HG03432 (cell line): ENCODE results near the gene PLPP7.
"Not testable (repeated sequence)": the region's sequence is repeated elsewhere in the genome, so short reads cannot be mapped to it uniquely, and the experiment has no call there.

Experiments
- ATAC-seq: cut with Tn5 transposase; IDR thresholded peaks from one replicate; pipeline ENCODE4 v1.9.1; 2021; ENCODE audit warnings: mild to moderate bottlenecking, moderate library complexity; ENCODE audit not compliant: unreplicated experiment

Gene PLPP7

DNA sequence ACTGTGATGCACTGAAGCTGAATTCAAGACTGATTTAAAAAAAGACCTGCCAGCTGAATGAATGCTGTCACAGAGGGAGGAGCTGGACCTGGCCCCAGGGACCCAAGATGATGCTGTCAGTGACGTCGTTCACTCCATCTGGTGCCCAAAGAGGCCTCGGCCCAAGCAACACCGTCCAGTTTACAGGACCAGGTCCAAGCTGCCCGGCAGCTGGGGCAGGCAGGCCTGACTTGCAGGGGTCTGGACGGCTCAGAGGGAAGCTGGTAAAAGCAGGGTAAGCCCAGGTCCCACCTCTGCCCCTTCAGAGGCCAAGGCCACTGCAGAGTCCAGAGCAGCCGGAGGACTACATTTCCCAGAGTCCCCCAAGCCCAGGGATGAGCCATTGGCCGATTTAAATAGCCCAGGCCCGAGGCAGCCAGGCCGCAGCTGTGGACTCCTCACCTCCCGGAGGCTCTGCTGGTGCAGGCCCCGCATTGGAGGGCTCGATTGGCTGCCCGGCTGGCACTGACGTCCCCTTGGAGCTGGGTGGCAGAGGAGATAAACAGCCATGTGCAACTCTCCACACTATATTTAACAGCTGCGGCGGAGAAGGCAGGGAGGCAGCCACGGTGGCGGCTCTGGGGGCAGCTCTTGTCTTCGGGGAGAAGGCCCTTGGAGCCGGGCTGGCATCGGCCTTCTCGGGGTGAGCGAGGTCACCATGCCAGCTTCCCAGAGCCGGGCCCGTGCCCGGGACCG lies at the start of gene PLPP7:
PLPP7 (plus strand) TSS at position 423 of the 735 bp plus-strand sequence; CDS start at position 698, 275 bp downstream.
- no peak for ATAC-seq

DNA sequence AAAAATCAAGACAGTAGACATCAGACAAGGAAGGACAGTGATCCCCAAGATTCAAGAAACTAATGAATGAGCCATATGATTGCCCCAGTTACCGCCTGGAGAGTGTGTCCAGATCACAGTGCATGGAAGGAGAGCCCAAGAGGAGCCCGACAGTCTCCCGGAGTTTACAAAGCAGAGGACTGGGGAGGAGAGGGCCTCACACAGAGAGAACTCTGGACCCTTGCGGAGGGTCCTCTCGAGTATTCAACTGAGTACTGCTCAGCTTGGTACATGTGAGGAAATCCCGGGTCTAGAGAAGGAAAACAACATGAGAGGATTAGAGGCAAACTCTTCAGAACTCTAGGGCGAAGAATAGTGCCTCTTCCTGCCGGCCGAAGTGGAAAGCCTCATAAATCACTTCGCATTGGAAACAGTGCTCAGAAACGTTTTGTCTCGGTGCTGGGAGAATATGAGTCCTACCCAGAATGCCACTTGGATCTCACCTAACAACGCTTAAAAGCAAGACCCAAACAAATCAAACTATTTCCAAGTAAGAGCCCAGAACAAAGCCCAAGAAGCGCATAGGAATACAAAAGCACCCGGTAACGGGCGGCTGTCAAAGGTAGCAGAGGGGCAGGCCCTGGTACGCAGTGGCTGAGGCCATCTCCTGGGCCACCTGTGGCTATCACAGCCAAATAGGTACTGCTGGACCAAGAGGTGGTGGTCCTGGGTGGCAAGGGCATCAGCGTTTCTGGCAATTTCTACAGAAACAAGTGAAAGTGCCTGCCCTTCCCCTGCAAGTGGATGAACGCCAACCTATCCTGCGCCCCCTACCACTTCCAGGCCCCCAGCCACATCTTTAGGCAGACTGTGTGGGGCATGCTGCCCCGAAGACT lies 49.2 kb upstream of the PLPP7 start:
- no peak for ATAC-seq

DNA sequence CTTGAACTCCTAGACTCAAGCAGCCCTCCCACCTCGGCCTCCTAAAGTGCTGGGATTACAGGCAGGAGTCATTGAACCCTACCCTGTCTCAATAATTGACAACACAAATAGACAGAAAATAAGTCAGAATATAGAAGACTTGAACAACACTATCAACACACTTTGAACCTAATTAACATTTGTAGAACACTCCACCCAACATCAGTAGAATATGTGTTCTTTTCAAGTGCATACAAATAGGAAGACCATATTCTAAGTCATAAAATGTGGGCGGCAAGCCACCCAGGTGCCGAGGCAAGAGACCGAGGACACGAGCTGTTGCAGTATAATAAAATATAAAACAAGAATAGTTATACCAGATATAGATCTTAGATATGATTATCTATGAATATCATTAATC lies 45.2 kb upstream of the PLPP7 start:
- ATAC-seq = not testable (repeated sequence)

DNA sequence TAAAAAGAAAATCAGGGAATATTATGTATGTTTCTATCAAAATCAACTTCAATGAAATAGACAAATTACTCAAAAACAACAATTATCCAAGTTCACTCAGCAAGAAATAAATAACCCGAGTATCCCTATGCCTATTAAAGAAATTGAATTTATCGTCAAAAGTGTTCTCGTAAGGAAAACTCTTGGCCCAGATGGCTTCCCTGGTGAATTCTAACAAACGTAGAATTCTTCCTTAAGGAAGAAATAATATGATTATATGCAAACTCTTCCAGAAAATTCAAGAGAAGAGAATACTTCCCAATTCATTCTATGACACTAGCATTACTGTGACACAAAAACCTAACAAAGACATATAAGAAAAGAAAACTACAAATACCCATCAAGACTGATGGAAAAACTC lies 42.9 kb upstream of the PLPP7 start:
- no peak for ATAC-seq

DNA sequence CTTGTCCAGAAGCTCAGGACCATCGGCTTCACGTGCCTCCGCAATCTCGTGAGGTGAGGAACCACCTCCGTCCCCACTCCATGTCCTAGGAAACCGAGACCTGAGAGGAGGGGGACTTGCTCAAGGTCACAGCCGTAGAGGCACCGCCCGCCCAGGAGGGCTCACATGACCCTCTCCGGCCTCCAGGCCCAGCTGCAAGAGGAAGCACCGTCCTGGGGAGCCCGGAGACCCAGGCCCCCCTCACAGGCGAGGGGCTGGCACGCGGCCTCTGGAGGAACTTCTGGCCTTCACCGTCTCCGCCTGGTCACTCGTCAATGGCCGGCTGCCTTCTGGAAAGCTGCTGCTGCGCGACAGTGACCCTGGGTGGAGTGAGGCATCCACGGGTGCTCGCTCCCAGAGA lies 37.4 kb upstream of the PLPP7 start:
- ATAC-seq = peak; percentile 11

DNA sequence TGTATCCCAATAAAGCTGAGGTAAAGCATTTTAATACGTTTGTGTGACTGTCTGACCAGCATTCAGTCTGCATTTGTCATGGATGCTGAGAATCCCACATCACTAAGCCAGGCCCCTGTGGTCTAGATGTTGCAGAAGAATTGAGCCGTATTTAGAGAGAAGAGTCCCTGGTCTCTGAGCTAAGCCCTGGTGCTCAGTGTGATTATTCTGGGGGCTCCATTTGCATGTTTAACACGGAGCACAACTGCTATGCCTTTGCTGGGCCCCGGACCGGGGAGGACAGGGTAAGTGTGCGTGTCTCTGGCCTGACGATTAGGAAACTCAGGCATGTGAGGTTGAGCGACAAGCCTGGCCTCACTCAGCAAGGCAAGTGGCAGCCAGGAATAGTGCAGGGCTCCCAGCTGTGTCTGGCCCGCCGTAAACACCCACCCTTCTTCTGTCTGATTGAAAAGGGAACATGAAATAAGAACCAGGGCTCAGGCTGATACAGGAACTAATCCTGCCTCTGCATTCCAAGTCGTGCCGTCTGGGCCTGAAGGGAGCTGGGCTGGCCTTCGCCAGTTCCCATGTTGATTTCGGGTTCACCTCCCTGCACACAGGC lies 35.5 kb upstream of the PLPP7 start:
- no peak for ATAC-seq

DNA sequence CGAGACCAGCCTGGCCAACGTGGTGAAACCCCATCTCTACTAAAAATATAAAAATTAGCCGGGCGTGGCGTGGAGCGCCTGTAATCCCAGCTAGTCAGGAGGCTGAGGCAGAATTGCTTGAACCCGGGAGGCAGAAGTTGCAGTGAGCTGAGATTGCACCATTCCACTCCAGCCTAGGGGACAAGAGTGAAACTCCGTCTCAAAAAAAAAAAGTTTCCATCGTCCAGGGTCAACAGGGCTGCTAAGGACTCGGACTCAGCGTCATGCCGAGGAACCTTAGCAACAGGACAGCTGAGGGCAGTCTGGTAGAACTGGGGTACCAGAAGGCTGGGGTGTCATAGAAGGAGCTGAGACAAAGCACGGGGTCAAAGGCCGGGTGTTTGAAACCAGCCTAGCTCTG lies 34.9 kb upstream of the PLPP7 start:
- no peak for ATAC-seq

DNA sequence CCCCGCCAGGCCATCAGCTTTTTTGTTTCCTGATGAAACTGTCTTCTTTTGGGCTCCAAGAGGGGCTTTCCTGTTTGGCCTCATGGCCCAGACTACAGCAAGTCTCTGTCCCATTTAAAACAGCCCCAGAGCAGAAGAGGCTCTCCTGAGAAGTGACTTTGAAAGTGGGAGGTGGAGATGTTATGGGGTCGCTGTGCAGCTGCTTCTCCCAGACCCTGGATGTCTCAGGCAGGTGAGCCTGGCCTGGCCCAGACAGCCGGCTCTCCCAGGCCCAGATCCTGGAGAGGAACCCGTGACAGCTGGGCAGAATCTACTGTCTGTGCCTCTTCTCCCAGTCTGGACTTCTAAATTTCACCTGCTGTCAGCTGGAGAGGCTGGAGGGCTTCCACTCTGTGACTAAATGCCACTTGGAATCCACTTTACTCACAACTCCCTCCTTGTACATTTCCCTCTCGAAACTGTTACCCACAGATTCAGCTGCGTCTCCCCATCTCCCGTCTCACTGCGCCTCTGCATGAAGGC lies 33.8 kb upstream of the PLPP7 start:
- no peak for ATAC-seq

DNA sequence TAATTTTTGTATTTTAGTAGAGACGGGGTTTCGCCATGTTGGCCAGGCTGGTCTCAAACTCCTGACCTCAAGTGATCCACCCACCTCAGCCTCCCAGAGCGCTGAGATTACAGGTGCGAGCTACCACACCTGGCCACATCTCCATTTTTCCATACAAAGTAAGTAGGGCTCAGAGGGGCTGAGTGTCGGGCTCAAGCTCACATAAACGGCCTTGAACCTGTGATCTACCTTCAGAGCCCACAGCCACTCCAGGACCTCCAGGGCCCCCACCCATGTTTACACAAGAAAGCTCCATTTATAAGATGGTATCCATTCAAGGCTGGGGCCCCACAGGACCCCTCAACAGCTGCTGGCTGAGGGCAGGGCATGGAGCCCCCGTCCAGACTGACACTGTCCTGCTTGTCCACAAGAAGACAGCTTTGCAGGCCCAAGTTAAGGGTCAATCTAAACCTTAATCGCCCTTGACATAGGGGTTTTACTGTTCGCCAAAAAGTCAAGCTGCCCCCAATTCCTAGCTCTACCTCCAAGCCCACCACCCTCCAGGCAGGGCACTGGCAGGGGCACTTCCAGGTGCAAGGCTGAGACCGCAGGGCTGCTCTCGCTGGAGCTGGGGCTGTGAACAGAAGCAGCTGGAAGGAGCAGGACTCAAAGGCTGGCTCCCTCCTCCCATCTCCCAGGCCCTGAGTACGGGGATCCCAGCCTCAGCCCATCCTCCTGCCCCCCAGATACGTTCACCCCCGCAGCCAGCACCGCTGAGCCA lies 32.1 kb upstream of the PLPP7 start:
- no peak for ATAC-seq

DNA sequence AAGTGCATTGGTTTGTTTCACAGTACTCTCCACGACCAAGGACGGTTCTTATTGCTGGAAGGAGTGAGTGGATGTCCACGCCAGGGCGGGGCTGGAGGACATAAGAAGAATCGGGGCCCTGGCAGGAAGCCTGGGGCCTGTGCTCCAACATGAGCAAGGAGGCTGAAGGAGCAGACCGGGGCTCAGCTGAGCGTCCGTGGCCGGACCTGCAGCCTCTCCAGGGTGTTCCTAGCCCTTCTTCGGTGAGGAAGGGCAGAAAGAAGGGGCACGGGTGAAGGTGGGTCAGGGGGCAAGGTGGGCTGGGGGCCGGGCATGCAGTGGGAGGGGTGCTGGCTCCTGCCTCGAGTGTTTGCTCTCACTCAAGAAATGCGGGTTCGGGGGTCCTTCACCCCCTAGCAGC lies 31.3 kb upstream of the PLPP7 start:
- ATAC-seq = no peak

DNA sequence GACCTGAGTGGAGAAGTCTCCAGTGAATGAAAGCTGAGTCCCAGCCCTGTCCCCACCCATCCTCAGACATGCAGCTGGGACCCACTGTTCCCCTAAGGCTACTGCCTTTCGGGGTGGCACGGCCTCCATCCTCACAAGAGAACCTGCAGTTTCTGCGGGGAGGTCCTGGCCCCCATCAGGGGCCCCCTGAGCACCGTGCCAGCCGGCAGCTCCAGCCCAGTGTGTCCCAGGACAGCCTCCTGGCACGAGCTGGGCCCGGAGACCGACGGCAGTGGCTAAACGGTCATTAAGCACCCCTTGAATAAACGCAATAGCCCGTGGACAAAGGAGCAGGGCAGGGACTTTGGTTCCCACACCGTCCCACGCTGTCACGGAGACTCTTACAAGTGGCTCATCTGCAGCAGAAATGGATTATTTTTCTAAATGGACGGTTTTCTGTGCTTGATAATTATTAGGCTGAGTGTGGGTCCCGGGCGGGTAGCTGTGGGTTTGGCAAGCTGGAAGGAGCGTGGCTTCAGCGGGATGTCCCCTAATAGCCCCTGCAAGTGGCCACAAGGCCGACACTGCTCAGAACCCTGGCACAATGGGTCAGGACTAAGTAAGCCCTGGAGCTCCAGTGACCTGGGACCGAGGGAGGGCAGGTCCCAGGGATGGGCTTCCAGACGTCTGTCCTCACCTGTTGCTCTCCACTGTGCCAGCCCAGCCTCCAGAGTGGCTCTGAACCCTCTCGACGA lies 30.7 kb upstream of the PLPP7 start:
- no peak for ATAC-seq

DNA sequence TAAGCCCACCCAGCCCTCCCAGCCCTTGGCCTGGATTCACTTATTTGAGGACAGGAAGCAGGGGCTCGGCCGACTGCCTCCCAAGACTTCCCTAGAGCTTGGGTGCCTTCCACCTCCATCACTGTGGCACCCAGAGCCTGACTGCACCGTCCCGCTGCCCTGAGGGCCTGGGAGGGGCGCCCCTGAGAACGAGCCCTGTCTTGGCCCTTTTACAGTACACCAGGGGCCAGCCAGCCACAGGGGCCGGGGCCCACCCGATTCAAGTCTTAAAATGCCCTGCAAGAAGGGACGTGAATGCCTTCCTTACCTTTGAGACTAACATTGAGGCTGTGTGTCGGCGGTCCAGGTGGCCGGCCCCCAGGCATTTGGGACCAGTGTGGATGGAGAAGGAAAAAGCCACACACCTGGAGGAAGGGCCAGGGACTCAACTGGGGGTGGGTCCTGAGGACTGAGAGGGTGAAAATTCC lies 30.1 kb upstream of the PLPP7 start:
- no peak for ATAC-seq

DNA sequence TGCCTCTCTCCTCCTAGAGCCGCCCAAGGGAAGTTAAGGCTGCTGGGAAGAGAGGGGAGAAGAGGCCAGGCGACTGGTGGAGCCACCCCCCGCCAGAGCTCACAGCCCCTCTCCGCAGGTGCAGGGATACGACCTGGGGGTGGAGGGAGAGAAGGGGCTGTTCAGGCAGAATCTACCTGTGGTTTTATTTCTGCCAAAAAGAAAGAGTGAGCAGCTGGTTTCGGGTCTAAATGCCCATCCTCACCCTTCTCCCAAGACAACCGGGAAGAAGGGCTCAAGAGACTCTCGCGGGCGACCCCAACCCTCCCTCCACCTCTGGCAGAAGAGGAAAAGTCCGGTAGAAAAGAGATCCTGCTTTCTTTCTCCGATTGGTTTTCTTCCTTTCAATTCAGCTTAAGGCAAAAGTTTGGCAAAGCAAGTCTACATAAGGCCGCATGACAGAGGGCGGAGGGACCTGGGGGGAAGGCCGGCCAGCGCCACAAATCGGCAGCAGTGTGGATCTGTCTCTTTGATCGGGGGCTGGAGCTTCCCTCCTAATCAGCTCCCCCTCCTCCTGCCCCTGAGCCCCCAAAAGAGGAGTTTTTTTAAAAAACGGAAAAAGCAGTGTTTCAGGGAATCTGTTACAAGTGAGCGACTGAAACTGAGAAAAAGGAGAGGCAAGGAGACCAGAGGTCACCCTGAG lies 29.5 kb upstream of the PLPP7 start:
- no peak for ATAC-seq

DNA sequence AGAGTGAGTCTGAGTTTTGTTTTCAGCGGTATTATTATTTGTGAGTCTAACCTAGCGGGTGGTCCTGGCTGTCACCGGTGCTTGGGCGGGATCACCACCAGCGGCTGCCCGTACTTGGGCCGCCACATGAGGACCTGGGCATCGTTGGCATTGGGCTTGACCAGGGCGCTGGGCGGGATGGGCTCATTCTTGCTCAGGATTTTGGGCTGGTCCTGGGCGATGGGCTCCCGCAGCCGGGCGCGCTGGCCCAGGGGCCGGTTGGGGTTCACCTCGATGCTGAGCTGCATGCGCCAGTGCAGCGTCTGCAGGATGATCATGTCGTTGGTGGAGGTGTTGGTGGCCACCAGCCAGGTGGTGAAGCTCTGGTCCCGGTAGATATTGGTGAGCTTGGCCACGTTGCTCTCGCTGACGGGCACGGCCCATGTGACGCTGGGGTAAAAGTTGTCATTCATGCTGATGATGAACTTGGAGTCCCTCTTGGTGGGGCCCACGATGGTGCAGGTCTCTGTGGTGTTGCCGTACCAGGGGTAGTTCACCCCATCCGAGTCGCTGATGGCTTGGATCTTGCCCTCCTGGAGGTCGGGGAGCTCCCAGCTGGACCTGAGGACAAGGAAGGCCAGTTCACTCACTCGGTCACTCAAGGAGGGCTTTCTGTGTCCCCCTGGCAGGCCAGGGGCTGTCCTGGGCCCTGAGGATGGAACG lies 28.6 kb upstream of the PLPP7 start:
- ATAC-seq = no peak

DNA sequence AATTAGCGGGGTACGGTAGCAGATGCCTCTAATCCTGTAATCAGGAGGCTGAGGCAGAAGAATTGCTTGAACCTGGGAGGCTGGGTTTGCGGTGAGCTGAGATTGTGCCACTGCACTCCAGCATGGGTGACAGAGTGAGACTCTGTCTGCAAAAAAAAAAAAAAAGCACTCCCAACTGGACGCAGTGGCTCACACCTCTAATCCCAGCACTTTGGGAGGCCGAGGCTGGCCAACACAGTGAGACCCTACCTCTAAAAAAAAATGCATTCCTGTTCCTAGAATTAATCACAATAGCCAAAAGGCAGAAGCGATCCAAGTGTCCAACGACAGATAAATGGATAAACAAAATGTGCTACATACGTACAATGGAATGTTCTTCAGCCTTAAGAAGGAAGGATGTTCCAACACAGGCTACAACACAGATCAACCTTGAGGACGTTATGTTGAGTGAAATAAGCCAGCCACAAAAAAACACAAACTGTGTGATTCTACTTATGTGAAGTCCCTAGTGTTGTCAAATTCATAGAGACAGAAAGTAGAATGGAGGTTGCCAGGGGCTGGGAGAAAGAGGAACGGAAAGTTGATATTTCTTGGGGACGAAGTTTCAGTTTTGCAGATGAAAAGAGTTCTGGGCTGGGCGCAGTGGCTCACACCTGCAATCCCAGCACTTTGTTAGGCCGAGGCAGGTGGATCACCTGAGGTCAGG lies 27.0 kb upstream of the PLPP7 start:
- ATAC-seq = no peak

DNA sequence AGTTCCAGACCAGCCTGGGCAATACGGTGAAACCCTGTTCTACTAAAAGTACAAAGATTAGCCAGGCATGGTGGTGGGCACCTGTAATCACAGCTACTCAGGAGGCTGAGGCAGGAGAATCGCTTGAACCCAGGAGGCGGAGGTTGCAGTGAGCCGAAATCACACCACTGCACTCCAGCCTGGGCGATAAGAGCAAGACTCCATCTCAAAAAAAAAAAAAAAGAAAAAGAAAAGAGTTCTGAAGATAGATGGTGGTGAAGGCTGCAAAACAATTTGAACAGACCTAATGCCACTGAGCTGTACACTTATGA lies 26.5 kb upstream of the PLPP7 start:
- ATAC-seq = not testable (repeated sequence)

DNA sequence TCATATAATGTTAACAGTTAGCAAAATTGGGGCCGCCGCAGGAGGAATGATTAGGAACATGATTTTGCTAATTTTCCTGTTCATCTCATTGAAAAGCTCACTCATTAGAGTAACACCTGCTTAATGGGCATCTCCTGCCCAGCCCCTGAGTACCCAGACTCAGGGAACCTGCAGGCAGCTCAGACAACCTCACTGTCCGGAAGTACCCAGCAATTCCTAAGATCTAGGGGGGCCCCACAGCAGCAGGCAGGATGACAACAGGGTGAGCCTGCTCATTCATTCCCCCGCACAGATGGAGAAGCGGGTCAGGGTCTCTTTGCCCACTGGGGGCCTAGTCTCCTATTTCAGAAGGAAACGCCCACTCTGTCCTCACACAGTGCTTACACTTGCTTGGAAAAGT lies 25.8 kb upstream of the PLPP7 start:
- no peak for ATAC-seq

DNA sequence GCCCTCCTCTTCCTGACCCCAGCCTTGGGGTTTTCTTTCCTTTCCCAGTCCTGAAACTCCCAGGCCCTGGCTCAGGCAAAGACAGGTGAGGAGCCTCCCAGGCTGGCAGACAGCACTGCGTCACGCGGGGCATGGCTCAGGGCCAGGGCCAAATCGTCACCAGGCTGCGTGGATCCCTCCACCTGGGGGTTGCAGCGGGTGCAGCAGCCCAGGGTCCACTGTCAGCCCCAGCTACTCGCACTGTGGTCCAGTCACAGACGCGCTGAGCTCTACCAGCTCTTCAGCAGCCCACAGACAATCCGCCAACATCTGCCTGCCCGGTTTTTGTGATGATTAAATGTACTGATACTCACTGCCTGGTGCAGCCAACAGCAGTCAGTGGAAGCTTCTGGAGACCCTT lies 25.3 kb upstream of the PLPP7 start:
- ATAC-seq = no peak
